OCI-LY3 (cell line): ENCODE results near the gene CREB5.

Experiments used
- H2AFZ ChIP-seq: fragments of 200-600, 300-600 bp; shearing (Covaris generic); 2 replicates; pipeline ENCODE4 v1.6.0; 2014; ENCODE audit warnings: antibody characterized with exemption, low read depth, low read length
- H3K27ac ChIP-seq: fragments of 200-600, 300-600 bp; sonication (generic); 2 replicates; pipeline ENCODE4 v1.5.1; 2014; ENCODE audit warnings: mild to moderate bottlenecking, low read length, moderate library complexity, mixed read lengths
- H3K27me3 ChIP-seq: fragments of 200-600, 300-600 bp; sonication (generic); 2 replicates; pipeline ENCODE4 v1.6.1; 2014; ENCODE audit warnings: low read depth, low read length, mixed read lengths
- H3K36me3 ChIP-seq: fragments of 200-600, 300-600 bp; sonication (generic); replicated peaks from 2 replicates; pipeline ENCODE3; 2014; ENCODE audit warnings: low read depth, low read length, mixed read lengths
- H3K4me1 ChIP-seq: fragments of 300-600, 200-600 bp; sonication (generic); 2 replicates; pipeline ENCODE4 v1.6.1; 2014; ENCODE audit warnings: low read length, mixed read lengths
- H3K4me2 ChIP-seq: fragments of 200-600, 300-600 bp; sonication (generic); 2 replicates; pipeline ENCODE4 v1.6.1; 2014; ENCODE audit warnings: low read length, mixed read lengths
- H3K4me3 ChIP-seq: fragments of 300-600, 200-600 bp; sonication (generic); 2 replicates; pipeline ENCODE4 v1.5.1; 2014; ENCODE audit warnings: antibody characterized with exemption, mild to moderate bottlenecking, low read length, moderate library complexity
- H3K79me2 ChIP-seq: fragments of 300-600, 200-600 bp; shearing (Covaris generic); 2 replicates; pipeline ENCODE4 v1.6.1; 2014; ENCODE audit warnings: mild to moderate bottlenecking, low read length, mixed read lengths
- H3K9ac ChIP-seq: fragments of 300-600, 200-600 bp; shearing (Covaris generic); 2 replicates; pipeline ENCODE4 v1.6.0; 2014; ENCODE audit warnings: mild to moderate bottlenecking, low read length, moderate library complexity
- H3K9me3 ChIP-seq: fragments of 200-600, 300-600 bp; shearing (Covaris generic); 2 replicates; pipeline ENCODE4 v1.6.1; 2014; ENCODE audit warnings: low read length, mixed read lengths; ENCODE audit not compliant: insufficient read depth
- H4K20me1 ChIP-seq: fragments of 200-600, 300-600 bp; sonication (generic); 2 replicates; pipeline ENCODE4 v1.6.1; 2016; ENCODE audit warnings: low read length, mixed read lengths; ENCODE audit not compliant: insufficient read depth
- EZH2phosphoT487 ChIP-seq: fragments of 200-600 bp; shearing (Covaris generic); IDR thresholded peaks from 2 replicates; pipeline ENCODE4 v1.6.1; 2018; ENCODE audit warnings: antibody characterized with exemption, mixed run types, low read depth
- TF ChIP-seq, protein P1 (sequence below): fragments of 200-600, 300-600 bp; sonication (generic); IDR thresholded peaks from 2 replicates; pipeline ENCODE4 v1.5.1; 2014; ENCODE audit warnings: antibody characterized with exemption, low read length, low read depth

CREB5 gene

DNA sequence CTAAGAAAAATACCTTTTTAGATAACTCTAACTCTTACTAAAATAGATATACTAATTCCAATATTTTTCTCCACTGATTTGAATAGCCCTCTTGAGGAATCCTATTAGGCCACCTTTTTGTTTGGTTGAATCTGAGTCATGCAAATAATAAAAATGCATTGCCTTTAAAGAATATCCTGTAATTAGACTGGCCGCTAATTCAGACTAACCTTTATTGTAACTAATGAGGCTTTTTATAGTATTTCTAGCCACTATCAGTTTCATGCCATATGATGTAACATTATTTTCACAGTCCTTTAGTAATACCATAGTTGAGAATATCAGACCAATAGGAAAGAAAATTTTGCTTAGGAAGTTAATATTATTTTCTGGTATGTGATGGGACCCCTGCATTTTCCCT lies 90.1 kb downstream of the CREB5 start:
- peaks cover 26% of the 10 kb centered on the region for H3K27me3 ChIP-seq

DNA sequence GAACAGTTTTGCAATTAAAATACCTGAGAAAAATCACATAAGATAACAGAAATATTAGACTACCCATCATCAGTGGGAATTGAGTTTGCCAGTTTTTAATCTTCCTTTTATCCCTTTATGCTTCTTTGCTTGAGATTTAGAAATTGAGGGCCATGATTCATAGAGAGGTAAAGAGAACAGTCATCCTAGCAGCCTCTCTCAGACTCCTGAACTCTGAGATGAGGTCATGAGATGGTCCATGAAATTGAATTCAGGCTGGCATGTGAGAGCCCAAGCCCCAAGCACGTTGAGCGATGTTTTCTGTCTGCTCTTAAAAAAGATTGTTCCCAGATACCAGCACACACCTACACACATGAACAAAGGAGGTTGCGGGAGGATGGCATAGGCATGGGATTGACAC lies 91.1 kb downstream of the CREB5 start:
- Histone ChIP-seq H3K4me2 (no peak overlapping the region), H3K36me3 (no peaks in the 10 kb centered on the region), H2AFZ (no peak overlapping the region), H3K9me3 (no peaks in the 10 kb centered on the region), H3K9ac (no peak overlapping the region), H3K27me3 (peaks cover 32% of the 10 kb centered on the region), H3K79me2 (no peaks in the 10 kb centered on the region), H3K27ac (no peak overlapping the region), H4K20me1 (no peaks in the 10 kb centered on the region), H3K4me3 (no peak overlapping the region), H3K4me1 (no peaks in the 10 kb centered on the region)
- TF ChIP-seq EZH2phosphoT487, result no peak
- TF ChIP-seq, protein P1, sequence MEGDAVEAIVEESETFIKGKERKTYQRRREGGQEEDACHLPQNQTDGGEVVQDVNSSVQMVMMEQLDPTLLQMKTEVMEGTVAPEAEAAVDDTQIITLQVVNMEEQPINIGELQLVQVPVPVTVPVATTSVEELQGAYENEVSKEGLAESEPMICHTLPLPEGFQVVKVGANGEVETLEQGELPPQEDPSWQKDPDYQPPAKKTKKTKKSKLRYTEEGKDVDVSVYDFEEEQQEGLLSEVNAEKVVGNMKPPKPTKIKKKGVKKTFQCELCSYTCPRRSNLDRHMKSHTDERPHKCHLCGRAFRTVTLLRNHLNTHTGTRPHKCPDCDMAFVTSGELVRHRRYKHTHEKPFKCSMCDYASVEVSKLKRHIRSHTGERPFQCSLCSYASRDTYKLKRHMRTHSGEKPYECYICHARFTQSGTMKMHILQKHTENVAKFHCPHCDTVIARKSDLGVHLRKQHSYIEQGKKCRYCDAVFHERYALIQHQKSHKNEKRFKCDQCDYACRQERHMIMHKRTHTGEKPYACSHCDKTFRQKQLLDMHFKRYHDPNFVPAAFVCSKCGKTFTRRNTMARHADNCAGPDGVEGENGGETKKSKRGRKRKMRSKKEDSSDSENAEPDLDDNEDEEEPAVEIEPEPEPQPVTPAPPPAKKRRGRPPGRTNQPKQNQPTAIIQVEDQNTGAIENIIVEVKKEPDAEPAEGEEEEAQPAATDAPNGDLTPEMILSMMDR, result no peak

More for the DNA sequence above, 90.1 kb downstream of the CREB5 start:
- H3K9me3 ChIP-seq, result no peaks in the 10 kb centered on the region
- H3K36me3 ChIP-seq, result no peaks in the 10 kb centered on the region
- TF ChIP-seq, protein P1, result no peak
- TF ChIP-seq EZH2phosphoT487, result no peak
- no peaks in the 10 kb centered on the region for H3K4me1 ChIP-seq
- no peak overlapping the region for H2AFZ ChIP-seq
- no peaks in the 10 kb centered on the region for H4K20me1 ChIP-seq
- H3K4me2 ChIP-seq, result no peak overlapping the region
- no peaks in the 10 kb centered on the region for H3K79me2 ChIP-seq
- H3K27ac ChIP-seq, result no peak overlapping the region
- H3K4me3 ChIP-seq, result no peak overlapping the region
- H3K9ac ChIP-seq, result no peak overlapping the region

DNA sequence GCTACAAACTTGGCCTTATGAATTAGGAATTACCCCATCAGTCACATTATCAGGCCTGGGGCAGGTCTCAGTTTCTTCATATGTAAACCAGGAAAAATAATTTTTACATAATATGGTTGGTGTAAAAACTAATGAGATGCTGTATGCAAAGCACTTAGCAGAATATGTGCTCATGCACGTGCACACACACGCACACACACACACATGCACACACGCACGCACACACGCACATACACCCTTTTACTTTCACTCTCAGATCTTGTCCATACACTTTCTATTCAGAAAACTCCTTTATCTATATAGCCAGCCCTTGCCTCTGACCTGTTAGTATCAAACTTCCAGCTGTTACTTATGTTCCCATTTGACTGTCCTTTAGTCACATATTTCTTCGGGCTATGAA lies 92.7 kb downstream of the CREB5 start:
- no peak overlapping the region for H2AFZ ChIP-seq
- no peak overlapping the region for H3K27ac ChIP-seq
- H3K4me3 ChIP-seq, result no peak overlapping the region
- H3K9ac ChIP-seq, result no peak overlapping the region
- H3K4me1 ChIP-seq, result peaks cover 9% of the 10 kb centered on the region
- no peaks in the 10 kb centered on the region for H3K9me3 ChIP-seq
- no peak overlapping the region for H3K4me2 ChIP-seq
- H3K27me3 ChIP-seq, result peaks cover 38% of the 10 kb centered on the region
- H3K79me2 ChIP-seq, result no peaks in the 10 kb centered on the region
- H3K36me3 ChIP-seq, result no peaks in the 10 kb centered on the region
- TF ChIP-seq, protein P1, result no peak
- no peak for TF ChIP-seq EZH2phosphoT487
- no peaks in the 10 kb centered on the region for H4K20me1 ChIP-seq

DNA sequence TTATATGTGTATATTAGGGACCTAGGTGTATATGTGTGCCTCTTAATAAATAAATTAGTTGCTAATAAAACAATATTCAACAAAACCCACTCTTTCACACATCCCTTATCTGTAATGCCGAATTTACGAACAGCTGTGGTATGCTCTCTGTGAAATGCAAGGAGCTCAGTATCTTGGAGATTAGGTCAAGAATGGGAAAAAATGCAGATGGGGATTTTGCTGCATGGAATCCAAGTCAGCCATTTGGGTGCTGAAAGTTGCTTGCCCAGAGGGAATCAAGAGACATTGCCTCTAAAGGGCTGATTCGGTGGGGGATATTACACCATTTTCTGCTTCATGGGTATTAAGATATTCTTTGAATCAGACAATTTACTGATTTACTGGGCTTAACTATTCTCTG lies 93.5 kb downstream of the CREB5 start:
- no peak for TF ChIP-seq EZH2phosphoT487
- TF ChIP-seq, protein P1, result no peak
- H3K79me2 ChIP-seq, result no peaks in the 10 kb centered on the region
- no peak overlapping the region for H3K4me2 ChIP-seq
- H3K27me3 ChIP-seq, result peaks cover 46% of the 10 kb centered on the region
- H2AFZ ChIP-seq, result no peak overlapping the region
- H4K20me1 ChIP-seq, result no peaks in the 10 kb centered on the region
- peaks cover 10% of the 10 kb centered on the region for H3K4me1 ChIP-seq
- no peaks in the 10 kb centered on the region for H3K9me3 ChIP-seq
- no peak overlapping the region for H3K9ac ChIP-seq
- H3K36me3 ChIP-seq, result no peaks in the 10 kb centered on the region
- H3K27ac ChIP-seq, result no peak overlapping the region
- no peak overlapping the region for H3K4me3 ChIP-seq
